ENCODE measurements around the gene NUDT21. TPM values are rescaled to one million over a fixed set of nuclear protein-coding genes. Genes with fewer than 3 reads are reported as not detected.

Gene NUDT21
- total and polyA plus RNA-seq, 2 of the 8 experiments (the other 6 are each of a cell fraction or from before 2014, with no cell fraction given), result 78.1 to 277 TPM

DNA sequence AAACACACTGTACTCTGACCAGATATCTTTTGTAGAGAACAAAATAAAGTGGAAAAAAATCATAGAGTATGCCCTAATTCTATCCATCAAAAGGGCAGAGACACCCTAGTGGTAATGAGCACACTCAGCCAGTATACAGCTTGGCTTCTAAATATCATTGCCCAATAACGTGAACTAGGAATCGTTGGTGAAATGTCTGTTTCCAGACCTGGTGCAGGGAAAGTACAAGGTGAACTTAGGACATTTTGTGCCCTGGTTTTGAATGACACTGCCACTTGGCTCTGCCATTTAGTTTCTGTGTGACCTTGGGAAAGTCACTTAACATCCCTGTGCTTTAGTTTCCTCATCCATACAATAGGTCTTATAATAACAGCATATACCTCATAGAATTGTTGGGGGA, 39.5 kb downstream of the NUDT21 start (continued):
- TF ChIP-seq EP300 (IDR thresholded peaks at IDR 0.05; ENCODE audit: borderline replicate concordance in 1 of 2, low read depth in 2 of 2, low read length in 2 of 2), result no peak
- TF ChIP-seq CREB1 (IDR thresholded peaks at IDR 0.05), result no peak
- TF ChIP-seq TAF7 (optimal IDR thresholded peaks at IDR 0.05; ENCODE audit: borderline replicate concordance, low read depth, low read length), result no peak
- TF ChIP-seq ASH2L (IDR thresholded peaks at IDR 0.05; ENCODE audit: low read length), result no peak
- TF ChIP-seq SIX5 (IDR thresholded peaks at IDR 0.05; ENCODE audit: low read depth, low read length), result no peak
- TF ChIP-seq, protein P1, sequence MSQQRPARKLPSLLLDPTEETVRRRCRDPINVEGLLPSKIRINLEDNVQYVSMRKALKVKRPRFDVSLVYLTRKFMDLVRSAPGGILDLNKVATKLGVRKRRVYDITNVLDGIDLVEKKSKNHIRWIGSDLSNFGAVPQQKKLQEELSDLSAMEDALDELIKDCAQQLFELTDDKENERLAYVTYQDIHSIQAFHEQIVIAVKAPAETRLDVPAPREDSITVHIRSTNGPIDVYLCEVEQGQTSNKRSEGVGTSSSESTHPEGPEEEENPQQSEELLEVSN (IDR thresholded peaks at IDR 0.05), result no peak
- no peak for TF ChIP-seq CBX8 (IDR thresholded peaks at IDR 0.05; ENCODE audit: borderline replicate concordance, low read depth, low read length)
- no peak for TF ChIP-seq POLR2AphosphoS5 (IDR thresholded peaks at IDR 0.05; ENCODE audit: low read depth, low read length)
- no peak for TF ChIP-seq BRCA1 (IDR thresholded peaks at IDR 0.05; ENCODE audit: low read depth, low read length)

Measured in H1 (cell line).